Measurements from ENCODE around the gene CUL2.

DNA sequence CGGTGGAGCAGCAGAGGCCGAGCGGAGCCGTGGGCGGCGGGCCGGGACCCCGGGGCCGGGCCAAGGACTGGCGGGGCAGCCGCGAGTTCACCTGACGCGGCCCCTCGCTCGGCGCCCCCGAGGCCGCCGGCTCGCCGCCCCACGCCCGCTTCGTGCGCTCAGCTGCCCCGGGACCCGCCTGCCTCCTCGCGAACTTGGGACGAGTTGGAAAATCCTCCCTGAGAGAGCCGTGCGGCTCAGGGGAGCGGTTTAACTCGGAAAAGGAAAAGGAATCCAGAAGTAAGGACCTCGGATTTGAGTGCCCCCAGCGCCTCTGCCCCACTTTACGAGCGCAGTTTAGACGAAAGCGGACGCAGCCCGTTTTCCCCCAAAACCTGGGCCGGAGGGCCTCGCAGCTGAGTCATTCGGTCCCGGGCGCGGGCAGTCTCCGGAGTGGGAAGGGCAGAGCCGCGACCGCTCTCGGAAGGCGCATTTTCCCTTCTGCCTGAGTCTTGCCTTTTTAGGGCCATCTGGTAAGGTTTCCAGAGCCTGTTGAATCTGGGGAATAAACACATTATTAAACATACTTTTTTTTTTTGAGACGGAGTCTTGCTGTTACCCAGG is 37.2 kb upstream of the CUL2 start:
- TF ChIP-seq POLR2A (IDR thresholded peaks at IDR 0.05), result no peak
- TF ChIP-seq, protein P1, sequence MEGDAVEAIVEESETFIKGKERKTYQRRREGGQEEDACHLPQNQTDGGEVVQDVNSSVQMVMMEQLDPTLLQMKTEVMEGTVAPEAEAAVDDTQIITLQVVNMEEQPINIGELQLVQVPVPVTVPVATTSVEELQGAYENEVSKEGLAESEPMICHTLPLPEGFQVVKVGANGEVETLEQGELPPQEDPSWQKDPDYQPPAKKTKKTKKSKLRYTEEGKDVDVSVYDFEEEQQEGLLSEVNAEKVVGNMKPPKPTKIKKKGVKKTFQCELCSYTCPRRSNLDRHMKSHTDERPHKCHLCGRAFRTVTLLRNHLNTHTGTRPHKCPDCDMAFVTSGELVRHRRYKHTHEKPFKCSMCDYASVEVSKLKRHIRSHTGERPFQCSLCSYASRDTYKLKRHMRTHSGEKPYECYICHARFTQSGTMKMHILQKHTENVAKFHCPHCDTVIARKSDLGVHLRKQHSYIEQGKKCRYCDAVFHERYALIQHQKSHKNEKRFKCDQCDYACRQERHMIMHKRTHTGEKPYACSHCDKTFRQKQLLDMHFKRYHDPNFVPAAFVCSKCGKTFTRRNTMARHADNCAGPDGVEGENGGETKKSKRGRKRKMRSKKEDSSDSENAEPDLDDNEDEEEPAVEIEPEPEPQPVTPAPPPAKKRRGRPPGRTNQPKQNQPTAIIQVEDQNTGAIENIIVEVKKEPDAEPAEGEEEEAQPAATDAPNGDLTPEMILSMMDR (IDR thresholded peaks at IDR 0.05), result no peak
